OCI-M1 (cell line): ENCODE data around the gene EGFLAM.

Experiments
- DNase-seq: peaks from one replicate; lab custom pipeline; 2025; lab: John Stamatoyannopoulos, UW

Gene EGFLAM

GRCh38 chr5:38329132-38329715 lies 70.9 kb downstream of the EGFLAM start:
- no peak for DNase-seq

- DNase-seq, result no peak
Observed at GRCh38 chr5:38330207-38330606, 71.8 kb downstream of the EGFLAM start.

- DNase-seq, result no peak
Observed at GRCh38 chr5:38331831-38332230, 73.5 kb downstream of the EGFLAM start.

- DNase-seq, result peak; percentile 76
Observed at GRCh38 chr5:38333181-38333580, 74.8 kb downstream of the EGFLAM start.

GRCh38 chr5:38338455-38338854 lies 80.1 kb downstream of the EGFLAM start:
- DNase-seq, result no peak

GRCh38 chr5:38339446-38339845 lies 81.1 kb downstream of the EGFLAM start:
- DNase-seq, result no peak

- no peak for DNase-seq
Observed at GRCh38 chr5:38341056-38341455, 82.7 kb downstream of the EGFLAM start.

GRCh38 chr5:38341641-38342040 lies 83.3 kb downstream of the EGFLAM start:
- DNase-seq, result no peak

- DNase-seq, result no peak
Observed at GRCh38 chr5:38342261-38342660, 83.9 kb downstream of the EGFLAM start.

GRCh38 chr5:38344891-38345290 lies 86.5 kb downstream of the EGFLAM start:
- no peak for DNase-seq

- DNase-seq, result no peak
Observed at GRCh38 chr5:38346593-38346992, 88.2 kb downstream of the EGFLAM start.

- DNase-seq, result no peak
Observed at GRCh38 chr5:38347040-38347763, 88.8 kb downstream of the EGFLAM start.

GRCh38 chr5:38347896-38348295 lies 89.5 kb downstream of the EGFLAM start:
- DNase-seq, result no peak

GRCh38 chr5:38360323-38361061 lies 102.1 kb downstream of the EGFLAM start:
- DNase-seq, result no peak

- DNase-seq, result no peak
Observed at GRCh38 chr5:38362713-38363112, 104.4 kb downstream of the EGFLAM start.

GRCh38 chr5:38364825-38365224 lies 106.5 kb downstream of the EGFLAM start:
- DNase-seq, result no peak

- DNase-seq, result peak; percentile 28
Observed at GRCh38 chr5:38367410-38367809, 109.1 kb downstream of the EGFLAM start.

GRCh38 chr5:38367966-38368365 lies 109.6 kb downstream of the EGFLAM start:
- no peak for DNase-seq

GRCh38 chr5:38369692-38370091 lies 111.3 kb downstream of the EGFLAM start:
- no peak for DNase-seq

- DNase-seq, result no peak
Observed at GRCh38 chr5:38370358-38371100, 112.2 kb downstream of the EGFLAM start.

GRCh38 chr5:38371596-38371995 lies 113.2 kb downstream of the EGFLAM start:
- no peak for DNase-seq

- no peak for DNase-seq
Observed at GRCh38 chr5:38373743-38374142, 115.4 kb downstream of the EGFLAM start.
